ENCODE data around the gene CCL19.
"Not testable (repeated sequence)": the region's sequence is repeated elsewhere in the genome, so short reads cannot be mapped to it uniquely, and the experiment has no call there.

CCL19 gene

GRCh38 chr9:34690983-34691935 lies at the start of gene CCL19:
CCL19 (minus strand) TSS chr9:34691276; CDS start chr9:34691139, 137 bp downstream.
- no peak for DNase-seq (ENCODE audit: low spot score)
- TF ChIP-seq CTCF (IDR thresholded peaks at IDR 0.05; ENCODE audit: extremely low read depth, missing control alignments): no peak

- DNase-seq (ENCODE audit: low spot score): not testable (repeated sequence)
Observed at GRCh38 chr9:34740176-34740575, 49.1 kb upstream of the CCL19 start.

GRCh38 chr9:34737677-34738260 lies 46.7 kb upstream of the CCL19 start:
- no peak for TF ChIP-seq CTCF (IDR thresholded peaks at IDR 0.05; ENCODE audit: extremely low read depth, missing control alignments)
- DNase-seq (ENCODE audit: low spot score): no peak

GRCh38 chr9:34734720-34735119 lies 43.6 kb upstream of the CCL19 start:
- no peak for DNase-seq (ENCODE audit: low spot score)
- TF ChIP-seq CTCF (IDR thresholded peaks at IDR 0.05; ENCODE audit: extremely low read depth, missing control alignments): no peak

- no peak for DNase-seq (ENCODE audit: low spot score)
- TF ChIP-seq CTCF (IDR thresholded peaks at IDR 0.05; ENCODE audit: extremely low read depth, missing control alignments): no peak
Observed at GRCh38 chr9:34732886-34733285, 41.8 kb upstream of the CCL19 start.

- no peak for DNase-seq (ENCODE audit: low spot score)
Observed at GRCh38 chr9:34732478-34732877, 41.4 kb upstream of the CCL19 start.

GRCh38 chr9:34723141-34723540 lies 32.1 kb upstream of the CCL19 start:
- no peak for DNase-seq (ENCODE audit: low spot score)
- no peak for TF ChIP-seq CTCF (IDR thresholded peaks at IDR 0.05; ENCODE audit: extremely low read depth, missing control alignments)

More at GRCh38 chr9:34732478-34732877, 41.4 kb upstream of the CCL19 start:
- no peak for TF ChIP-seq CTCF (IDR thresholded peaks at IDR 0.05; ENCODE audit: extremely low read depth, missing control alignments)

GRCh38 chr9:34719769-34720025 lies 28.6 kb upstream of the CCL19 start:
- not testable (repeated sequence) for DNase-seq (ENCODE audit: low spot score)
